NCI-H774 (cell line): ENCODE measurements around the gene YES1.
A peak's percentile ranks its signal among the peaks of the same experiment; 100 is the strongest.
"Not testable (repeated sequence)": the region's sequence is repeated elsewhere in the genome, so short reads cannot be mapped to it uniquely, and the experiment has no call there.

Source experiments
- DNase-seq: peaks from one replicate; lab custom pipeline; 2025; lab: John Stamatoyannopoulos, UW

YES1 gene

GRCh38 chr18:820591-821165, 8.6 kb upstream of the YES1 start:
- no peak for DNase-seq

- DNase-seq: no peak
These were observed 4.8 kb upstream of the YES1 start for GRCh38 chr18:816869-817268.

GRCh38 chr18:816088-816653, 4.1 kb upstream of the YES1 start:
- no peak for DNase-seq

- no peak for DNase-seq
These were observed 3.3 kb upstream of the YES1 start for GRCh38 chr18:815353-815752.

- no peak for DNase-seq
These were observed 2.5 kb upstream of the YES1 start for GRCh38 chr18:814300-815084.

- DNase-seq: no peak
These were observed 1.4 kb upstream of the YES1 start for GRCh38 chr18:813172-814071.

GRCh38 chr18:812376-813171, 532 bp upstream of the YES1 start:
- DNase-seq: peak; percentile 70

GRCh38 chr18:811182-811891, 705 bp downstream of the YES1 start:
- no peak for DNase-seq

- no peak for DNase-seq
These were observed 1.9 kb downstream of the YES1 start for GRCh38 chr18:809985-810642.

GRCh38 chr18:809228-809627, 2.8 kb downstream of the YES1 start:
- not testable (repeated sequence) for DNase-seq

GRCh38 chr18:808502-808901, 3.5 kb downstream of the YES1 start:
- no peak for DNase-seq

GRCh38 chr18:808086-808485, 4.0 kb downstream of the YES1 start:
- peak; percentile 7 for DNase-seq

- DNase-seq: no peak
These were observed 6.3 kb downstream of the YES1 start for GRCh38 chr18:805755-806110.

GRCh38 chr18:805008-805754, 6.9 kb downstream of the YES1 start:
- DNase-seq: no peak

GRCh38 chr18:801137-801536, 10.9 kb downstream of the YES1 start:
- no peak for DNase-seq

GRCh38 chr18:799943-800342, 12.1 kb downstream of the YES1 start:
- DNase-seq: no peak

- DNase-seq: not testable (repeated sequence)
These were observed 16.7 kb downstream of the YES1 start for GRCh38 chr18:795383-795782.

GRCh38 chr18:789397-789796, 22.6 kb downstream of the YES1 start:
- DNase-seq: no peak

GRCh38 chr18:785242-785641, 26.8 kb downstream of the YES1 start:
- no peak for DNase-seq
